ENCODE data around the gene NDUFV1. TPM values are rescaled to one million over a fixed set of nuclear protein-coding genes. Genes with fewer than 3 reads are reported as not detected.

The NDUFV1 gene
- total and polyA plus RNA-seq, 2 of the 4 experiments (the other 2 are of a cell fraction) = 120 to 133 TPM

- POLR2A ChIA-PET (ENCODE audit: unreplicated experiment) = no interaction called here
- Histone ChIP-seq H3K4me3 (ENCODE audit: insufficient read depth, low read depth, low read length) (no peak overlapping the region), H3K18ac (ENCODE audit: low read depth, low read length) (no peak overlapping the region), H3K9me3 (ENCODE audit: control insufficient read depth, insufficient read depth, low read length) (no peaks in the 10 kb centered on the region), H3K4me2 (ENCODE audit: low read depth, low read length) (no peak overlapping the region), H3K79me1 (ENCODE audit: low read depth in 1 of 2, low read length in 2 of 2) (peaks cover 18 to 39% of the 10 kb centered on the region in 2 experiments), H2AFZ (replicated peaks; ENCODE audit: low read length, poor library complexity) (no peak overlapping the region), H3K14ac (replicated peaks; ENCODE audit: low read depth, low read length) (no peak overlapping the region), H4K91ac (ENCODE audit: insufficient read depth, low read depth, low read length) (no peak overlapping the region), H2BK120ac (ENCODE audit: low read depth, low read length) (no peak overlapping the region), H3K23ac (ENCODE audit: low read depth, low read length) (no peak overlapping the region), H2AK5ac (ENCODE audit: low read depth, low read length) (no peak overlapping the region), H4K5ac (ENCODE audit: low read depth, low read length) (no peak overlapping the region), H3K4me1 (ENCODE audit: control insufficient read depth, insufficient read depth, low read length) (peaks cover 14% of the 10 kb centered on the region), H3K27ac (ENCODE audit: insufficient read depth, low read length) (no peak overlapping the region), H4K8ac (ENCODE audit: low read depth in 2 of 2, low read length in 2 of 2) (no peak overlapping the region), H3K9me1 (ENCODE audit: insufficient read depth, low read length) (peaks cover 16% of the 10 kb centered on the region), H2AK9ac (replicated peaks; ENCODE audit: low read depth, low read length, poor library complexity) (no peak overlapping the region), H3K36me3 (ENCODE audit: control insufficient read depth, insufficient read depth, low read length) (peaks cover 17% of the 10 kb centered on the region), H2BK5ac (ENCODE audit: low read depth, low read length, poor library complexity, severe bottlenecking) (no peak overlapping the region), H3K56ac (ENCODE audit: extremely low read depth, insufficient read depth, low read length) (no peak overlapping the region), H2BK20ac (ENCODE audit: low read depth, low read length) (no peak overlapping the region), H2BK15ac (ENCODE audit: low read depth, low read length) (no peak overlapping the region), H3K4ac (ENCODE audit: low read depth, low read length) (no peak overlapping the region), H4K20me1 (ENCODE audit: insufficient read depth, low read length) (peaks cover 28% of the 10 kb centered on the region), H3K9ac (ENCODE audit: low read depth, low read length) (no peak overlapping the region), H3K27me3 (ENCODE audit: control insufficient read depth, insufficient read depth, low read length) (peaks cover 21% of the 10 kb centered on the region; the same call in 1 of the 2 replicates)
- CTCF ChIA-PET = interaction anchor here (2.3 kb wide), 1 partner anchor 10 kb away, joined by 9 read pairs; no protein-coding TSS in a partner anchor
- dilution Hi-C loops (cut with HindIII; ENCODE audit: low sequenced_read_pairs, unreplicated experiment) = no loop called here
- DNase-seq (no peak), ATAC-seq (ENCODE audit: low read depth) (no peak)
- BruUV-seq (replicated peaks) = no TSS peak
- WGBS, 2 experiments (ENCODE audit: extremely low coverage in 2 of 2, insufficient read length in 1 of 2) = no CpG with 5 or more reads among the region's 4 CpGs
- intact Hi-C loops (cut with micrococcal nuclease) = no loop called here
- in situ Hi-C loops (cut with MboI; ENCODE audit: low sequenced_read_pairs) = no loop called here
- TF ChIP-seq CTCF (conservative IDR thresholded peaks at IDR 0.05; ENCODE audit: low read depth, low read length) (no peak), BHLHE40 (IDR thresholded peaks at IDR 0.05; ENCODE audit: low read depth, low read length) (no peak), SMC3 (IDR thresholded peaks at IDR 0.05; ENCODE audit: low read depth, low read length) (no peak), CEBPB (IDR thresholded peaks at IDR 0.05; ENCODE audit: low read depth, low read length) (no peak), USF2 (IDR thresholded peaks at IDR 0.05; ENCODE audit: low read depth, low read length) (no peak)
Observed at GRCh38 chr11:67582011-67582410, 24.7 kb upstream of the NDUFV1 start.
